ENCODE data around the gene DNAJC30.

DNA sequence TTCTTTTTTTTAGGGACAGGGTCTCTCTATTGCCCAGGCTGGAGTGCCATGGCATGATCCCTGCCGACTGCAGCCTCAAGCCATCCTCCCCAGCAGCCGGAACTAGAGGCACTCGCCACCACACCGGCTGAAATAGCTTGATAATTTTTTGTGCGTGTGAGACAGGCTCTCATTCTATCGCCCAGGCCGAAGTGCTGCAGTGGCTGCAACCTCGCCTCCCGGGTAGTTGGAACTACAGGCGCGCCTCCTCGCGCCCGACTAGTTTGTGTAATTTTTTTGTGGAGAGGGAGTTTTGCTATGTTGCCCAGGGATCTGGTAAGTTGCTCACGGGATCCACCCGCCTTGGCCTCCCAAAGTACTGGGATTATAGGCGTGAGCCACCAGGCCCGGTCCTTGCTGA is 2.1 kb upstream of the DNAJC30 start:
- TF ChIP-seq, protein P1, sequence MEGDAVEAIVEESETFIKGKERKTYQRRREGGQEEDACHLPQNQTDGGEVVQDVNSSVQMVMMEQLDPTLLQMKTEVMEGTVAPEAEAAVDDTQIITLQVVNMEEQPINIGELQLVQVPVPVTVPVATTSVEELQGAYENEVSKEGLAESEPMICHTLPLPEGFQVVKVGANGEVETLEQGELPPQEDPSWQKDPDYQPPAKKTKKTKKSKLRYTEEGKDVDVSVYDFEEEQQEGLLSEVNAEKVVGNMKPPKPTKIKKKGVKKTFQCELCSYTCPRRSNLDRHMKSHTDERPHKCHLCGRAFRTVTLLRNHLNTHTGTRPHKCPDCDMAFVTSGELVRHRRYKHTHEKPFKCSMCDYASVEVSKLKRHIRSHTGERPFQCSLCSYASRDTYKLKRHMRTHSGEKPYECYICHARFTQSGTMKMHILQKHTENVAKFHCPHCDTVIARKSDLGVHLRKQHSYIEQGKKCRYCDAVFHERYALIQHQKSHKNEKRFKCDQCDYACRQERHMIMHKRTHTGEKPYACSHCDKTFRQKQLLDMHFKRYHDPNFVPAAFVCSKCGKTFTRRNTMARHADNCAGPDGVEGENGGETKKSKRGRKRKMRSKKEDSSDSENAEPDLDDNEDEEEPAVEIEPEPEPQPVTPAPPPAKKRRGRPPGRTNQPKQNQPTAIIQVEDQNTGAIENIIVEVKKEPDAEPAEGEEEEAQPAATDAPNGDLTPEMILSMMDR (optimal IDR thresholded peaks at IDR 0.05 in 1 of 3, IDR thresholded peaks at IDR 0.05 in 1 of 3, conservative IDR thresholded peaks at IDR 0.05 in 1 of 3; ENCODE audit: extremely low read depth in 1 of 3, insufficient read depth in 2 of 3, low read length in 3 of 3), result no peak
- no peak for TF ChIP-seq EZH2 (IDR thresholded peaks at IDR 0.05; ENCODE audit: low read length)
